A673 (cell line): Measurements from ENCODE around the gene CACNA2D3. TPM values are rescaled to one million over a fixed set of nuclear protein-coding genes. Genes with fewer than 3 reads are reported as not detected.

Experiments used
- BruUV-seq: library from RNA; stranded (reverse); fragments of 400-500 nt; replicated peaks from 2 replicates; lab custom pipeline; 2021; lab: Mats Ljungman, UMichigan
- CTCF ChIA-PET: fragments of 300-600 bp; sonication (Branson Sonifier 250); formaldehyde crosslinking; loops from one replicate; lab custom pipeline; 2022; ENCODE audit warnings: antibody characterized with exemption; lab: Charles Lee
- POLR2A ChIA-PET: fragments of 300-600 bp; sonication (Branson Sonifier 250); formaldehyde crosslinking; loops from one replicate; lab custom pipeline; 2022; ENCODE audit warnings: antibody characterized with exemption; ENCODE audit not compliant: low non-redundant PET; lab: Charles Lee
- DNase-seq: peaks from one replicate; pipeline ENCODE4 v3.0.0-alpha.2; 2015; ENCODE audit warnings: low spot score
- H3K27ac ChIP-seq: fragments of 200-600 bp; sonication (generic); 2 replicates; pipeline ENCODE4 v1.5.1; 2016; ENCODE audit warnings: mixed run types, low read depth, mild to moderate bottlenecking, mixed read lengths, antibody characterized with exemption, low read length; ENCODE audit not compliant: poor library complexity, severe bottlenecking
- H3K27me3 ChIP-seq: fragments of 200-600 bp; sonication (generic); replicated peaks from 2 replicates; pipeline ENCODE4 v1.6.1; 2017; ENCODE audit warnings: mixed run types, low read depth, mild to moderate bottlenecking, mixed read lengths, antibody characterized with exemption, low read length; ENCODE audit not compliant: insufficient read depth, poor library complexity
- H3K36me3 ChIP-seq: fragments of 200-600 bp; sonication (generic); 2 replicates; pipeline ENCODE4 v1.6.1; 2016; ENCODE audit warnings: mixed run types, mild to moderate bottlenecking, mixed read lengths, antibody characterized with exemption, low read length; ENCODE audit not compliant: insufficient read depth, poor library complexity, severe bottlenecking
- H3K4me1 ChIP-seq: fragments of 200-600 bp; sonication (generic); 2 replicates; pipeline ENCODE4 v1.6.1; 2017; ENCODE audit warnings: mixed run types, mild to moderate bottlenecking, mixed read lengths, antibody characterized with exemption, low read length; ENCODE audit not compliant: insufficient read depth, poor library complexity, severe bottlenecking
- H3K4me3 ChIP-seq: fragments of 200-600 bp; sonication (generic); 2 replicates; pipeline ENCODE4 v1.5.1; 2016; ENCODE audit warnings: low read depth, mixed run types, mild to moderate bottlenecking, mixed read lengths, low read length; ENCODE audit not compliant: poor library complexity, severe bottlenecking
- H3K9me3 ChIP-seq: fragments of 200-600 bp; sonication (generic); 2 replicates; pipeline ENCODE4 v1.6.1; 2016; ENCODE audit warnings: mixed run types, low read depth, mild to moderate bottlenecking, mixed read lengths, antibody characterized with exemption, low read length; ENCODE audit not compliant: poor library complexity, severe bottlenecking
- CTCF ChIP-seq: fragments of 300-800, 200-600 bp; sonication (generic); conservative IDR thresholded peaks from 2 replicates; pipeline ENCODE4 v1.5.1; 2017; ENCODE audit warnings: low read depth, mild to moderate bottlenecking, antibody characterized with exemption, low read length, moderate library complexity, mixed read lengths
- EZH2 ChIP-seq: fragments of 200-600 bp; sonication (generic); IDR thresholded peaks from 2 replicates; pipeline ENCODE4 v1.6.1; 2017; ENCODE audit warnings: borderline replicate concordance, low read depth, mild to moderate bottlenecking, mixed read lengths, antibody characterized with exemption, low read length; ENCODE audit not compliant: poor library complexity, severe bottlenecking
- intact Hi-C: fragments of 100-400 bp; cut with micrococcal nuclease; formaldehyde crosslinking; loops from one replicate; pipeline ENCODE4 v1.10.0; 2022; ENCODE audit not compliant: unreplicated experiment
- total RNA-seq: library from RNA; stranded (reverse); gene quantifications from 2 replicates; pipeline ENCODE4 v1.2.3, GENCODE V29; 2021

The CACNA2D3 gene
- total RNA-seq, 1 experiment from 2014 or later = not detected

- Histone ChIP-seq H3K4me3 (no peak overlapping the region), H3K4me1 (no peaks in the 10 kb centered on the region), H3K27ac (no peak overlapping the region), H3K9me3 (no peaks in the 10 kb centered on the region), H3K36me3 (no peaks in the 10 kb centered on the region), H3K27me3 (no peaks in the 10 kb centered on the region)
- no peak for TF ChIP-seq CTCF
- TF ChIP-seq EZH2 = no peak
- intact Hi-C loops = no loop called here
- ChIA-PET POLR2A (no interaction called here), CTCF (no interaction called here)
- BruUV-seq = no TSS peak
- no peak for DNase-seq
Measured at GRCh38 chr3:55094676-55095075, 972.3 kb downstream of the CACNA2D3 start.

GRCh38 chr3:55097441-55097840 is 975.1 kb downstream of the CACNA2D3 start:
- BruUV-seq = no TSS peak
- Histone ChIP-seq H3K4me3 (no peak overlapping the region), H3K27me3 (no peaks in the 10 kb centered on the region), H3K27ac (no peak overlapping the region), H3K36me3 (no peaks in the 10 kb centered on the region), H3K4me1 (no peaks in the 10 kb centered on the region), H3K9me3 (no peaks in the 10 kb centered on the region)
- CTCF ChIA-PET = no interaction called here
- no peak for DNase-seq
- no peak for TF ChIP-seq CTCF
- no peak for TF ChIP-seq EZH2
- intact Hi-C loops = no loop called here
- POLR2A ChIA-PET = no interaction called here

- Histone ChIP-seq H3K4me3 (no peak overlapping the region), H3K36me3 (no peaks in the 10 kb centered on the region), H3K9me3 (no peaks in the 10 kb centered on the region), H3K27ac (no peak overlapping the region), H3K4me1 (no peaks in the 10 kb centered on the region), H3K27me3 (no peaks in the 10 kb centered on the region)
- TF ChIP-seq CTCF = no peak
- no peak for TF ChIP-seq EZH2
- no peak for DNase-seq
- POLR2A ChIA-PET = no interaction called here
- no TSS peak for BruUV-seq
- intact Hi-C loops = no loop called here
- CTCF ChIA-PET = no interaction called here
Measured at GRCh38 chr3:55105647-55106046, 983.3 kb downstream of the CACNA2D3 start.
